Measurements from ENCODE around the gene CSMD2.

CSMD2 gene

GRCh38 chr1:33736496-33736895 is 428.5 kb downstream of the CSMD2 start:
- DNase-seq: peak; percentile 12

- DNase-seq: no peak
Measured at GRCh38 chr1:33735624-33736023, 429.4 kb downstream of the CSMD2 start.

DNA sequence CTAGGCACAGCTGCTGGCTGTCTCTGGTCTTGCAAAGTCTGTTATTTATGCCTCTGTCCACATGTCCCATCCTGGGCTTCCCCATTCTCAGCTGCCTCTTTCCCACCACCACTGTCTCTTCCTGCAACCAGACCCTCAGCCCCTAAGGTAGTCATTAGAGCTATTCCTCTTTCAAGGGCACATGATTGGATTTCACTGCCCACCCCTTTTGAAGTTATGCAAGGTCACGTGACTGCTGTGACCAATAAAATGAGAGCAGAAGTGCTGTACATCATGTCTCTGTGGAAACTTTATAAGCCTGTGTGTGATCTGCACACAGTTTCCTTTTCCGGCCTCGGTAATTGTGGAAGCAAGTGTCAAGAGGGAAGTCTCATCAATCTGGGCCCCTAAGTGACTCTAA is 437.7 kb downstream of the CSMD2 start:
- DNase-seq: peak; percentile 37

GRCh38 chr1:33726274-33726804 is 438.7 kb downstream of the CSMD2 start:
- DNase-seq: peak; percentile 32

DNA sequence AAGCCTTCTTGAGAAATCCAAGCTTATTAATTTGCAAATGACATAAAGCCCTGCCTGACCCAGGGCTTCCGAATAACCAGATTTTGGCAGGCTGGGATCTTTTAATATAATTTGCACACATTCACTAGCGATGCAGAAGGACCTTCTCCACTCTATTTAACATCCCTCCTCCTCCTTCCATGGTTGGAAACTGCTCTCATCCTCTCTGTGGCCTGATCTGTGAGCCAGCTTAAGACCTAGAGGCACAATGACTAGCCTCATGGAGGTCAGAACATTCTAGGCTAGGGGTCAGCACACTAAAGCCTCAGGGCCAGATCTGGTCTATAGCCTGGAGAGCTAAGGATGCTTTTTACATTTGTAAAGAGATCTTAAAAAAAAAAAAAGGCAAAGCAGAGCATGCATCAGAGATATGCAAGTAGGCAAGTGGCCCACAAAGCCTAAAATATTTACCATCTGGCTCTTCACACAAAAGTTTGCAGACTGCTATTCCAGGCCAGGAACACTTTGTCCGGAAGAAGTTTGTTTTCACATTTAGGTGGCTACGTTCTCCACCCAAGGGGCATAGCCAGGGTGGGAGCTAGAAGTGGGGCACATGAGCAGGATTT is 439.4 kb downstream of the CSMD2 start:
- DNase-seq: no peak

DNA sequence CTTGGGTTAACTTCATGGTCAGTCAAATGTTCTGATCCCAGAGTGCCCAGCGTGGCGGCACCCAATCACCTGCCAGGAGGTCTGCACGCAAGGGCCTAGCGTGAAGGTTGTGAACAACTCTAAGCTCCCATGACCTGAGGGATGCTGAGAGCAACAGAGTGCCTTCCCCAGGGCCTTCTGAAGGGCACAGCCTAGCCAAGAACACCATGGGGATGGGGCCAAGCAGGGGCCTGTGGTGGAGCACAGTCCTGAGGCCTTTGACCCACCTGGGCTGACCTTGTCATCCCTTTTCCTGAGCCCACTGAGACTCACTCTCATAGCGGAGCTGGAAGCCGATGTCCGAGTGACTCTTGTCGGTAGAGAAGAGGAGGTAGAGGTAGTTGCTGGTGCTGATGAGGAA is 440.0 kb downstream of the CSMD2 start:
- DNase-seq: peak; percentile 29

GRCh38 chr1:33724348-33724747 is 440.7 kb downstream of the CSMD2 start:
- peak; percentile 37 for DNase-seq

DNA sequence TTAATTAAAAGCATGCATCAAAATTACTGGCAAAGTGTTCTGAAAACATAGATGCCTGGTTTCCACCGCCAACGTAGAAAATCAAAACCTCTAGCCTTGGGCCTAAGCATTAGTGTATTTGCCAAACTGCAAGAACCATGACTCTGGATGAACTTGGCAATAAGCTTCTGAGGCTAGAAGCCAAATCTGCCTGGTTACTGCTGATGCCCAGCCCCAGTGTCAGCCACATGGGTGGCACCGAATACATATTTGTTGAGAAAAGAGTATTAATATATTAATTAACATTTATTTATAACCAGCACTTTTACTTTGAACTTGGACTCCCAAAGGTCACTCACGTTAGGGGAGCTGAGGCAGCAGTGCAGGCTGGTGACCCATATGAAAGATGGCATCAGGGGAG is 441.8 kb downstream of the CSMD2 start:
- no peak for DNase-seq

DNA sequence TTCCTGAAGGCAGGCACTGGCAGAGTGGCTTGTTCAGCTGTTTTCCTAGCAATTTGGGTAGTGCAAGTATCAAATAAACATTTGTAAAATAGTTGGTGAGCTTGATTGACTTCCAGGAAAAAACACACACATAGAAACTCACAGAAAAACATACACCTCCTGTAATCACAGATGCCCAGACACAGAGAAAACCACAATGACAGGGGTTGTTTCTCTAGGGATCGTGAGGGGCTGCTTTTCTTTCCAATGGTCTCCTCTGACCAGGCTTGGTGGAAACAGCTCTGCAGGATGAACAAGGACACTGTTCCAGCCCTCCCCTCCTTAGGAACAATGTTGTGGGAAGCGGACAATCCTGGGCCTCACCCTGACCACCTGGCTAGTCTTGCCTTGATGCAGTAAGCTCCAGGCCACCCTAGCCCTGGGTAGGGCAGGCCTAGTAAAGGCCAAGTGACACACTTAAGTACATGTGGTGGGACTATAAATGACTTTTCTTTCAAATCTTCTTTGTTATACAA is 443.7 kb downstream of the CSMD2 start:
- no peak for DNase-seq

GRCh38 chr1:33719771-33720670 is 445.0 kb downstream of the CSMD2 start:
- DNase-seq: peak; percentile 37

- DNase-seq: peak; percentile 33
Measured at GRCh38 chr1:33719326-33719725, 445.7 kb downstream of the CSMD2 start.

GRCh38 chr1:33718186-33718585 is 446.8 kb downstream of the CSMD2 start:
- DNase-seq: no peak

GRCh38 chr1:33716976-33717688 is 447.9 kb downstream of the CSMD2 start:
- DNase-seq: no peak

GRCh38 chr1:33715195-33715811 is 449.7 kb downstream of the CSMD2 start:
- peak; percentile 25 for DNase-seq

DNA sequence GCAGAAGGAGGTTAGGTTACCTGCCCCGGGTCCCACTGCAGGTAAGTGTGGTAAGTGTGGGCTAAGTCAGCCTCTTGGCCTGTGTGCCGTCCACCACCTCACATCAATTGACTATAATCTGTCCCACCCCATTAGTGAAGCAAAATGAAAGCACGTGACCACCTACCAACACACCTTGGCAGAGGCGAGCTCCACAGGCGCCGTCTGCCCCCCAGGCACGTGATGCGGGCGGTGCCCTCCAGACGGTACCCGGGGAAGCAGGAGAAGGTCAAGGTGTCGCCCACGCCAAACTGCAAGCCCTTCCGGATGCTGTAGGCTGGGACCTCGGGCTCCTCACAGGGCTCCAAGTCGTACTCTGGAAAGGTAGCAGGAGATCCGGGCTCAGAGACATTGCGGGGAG is 450.6 kb downstream of the CSMD2 start:
- DNase-seq: peak; percentile 44

DNA sequence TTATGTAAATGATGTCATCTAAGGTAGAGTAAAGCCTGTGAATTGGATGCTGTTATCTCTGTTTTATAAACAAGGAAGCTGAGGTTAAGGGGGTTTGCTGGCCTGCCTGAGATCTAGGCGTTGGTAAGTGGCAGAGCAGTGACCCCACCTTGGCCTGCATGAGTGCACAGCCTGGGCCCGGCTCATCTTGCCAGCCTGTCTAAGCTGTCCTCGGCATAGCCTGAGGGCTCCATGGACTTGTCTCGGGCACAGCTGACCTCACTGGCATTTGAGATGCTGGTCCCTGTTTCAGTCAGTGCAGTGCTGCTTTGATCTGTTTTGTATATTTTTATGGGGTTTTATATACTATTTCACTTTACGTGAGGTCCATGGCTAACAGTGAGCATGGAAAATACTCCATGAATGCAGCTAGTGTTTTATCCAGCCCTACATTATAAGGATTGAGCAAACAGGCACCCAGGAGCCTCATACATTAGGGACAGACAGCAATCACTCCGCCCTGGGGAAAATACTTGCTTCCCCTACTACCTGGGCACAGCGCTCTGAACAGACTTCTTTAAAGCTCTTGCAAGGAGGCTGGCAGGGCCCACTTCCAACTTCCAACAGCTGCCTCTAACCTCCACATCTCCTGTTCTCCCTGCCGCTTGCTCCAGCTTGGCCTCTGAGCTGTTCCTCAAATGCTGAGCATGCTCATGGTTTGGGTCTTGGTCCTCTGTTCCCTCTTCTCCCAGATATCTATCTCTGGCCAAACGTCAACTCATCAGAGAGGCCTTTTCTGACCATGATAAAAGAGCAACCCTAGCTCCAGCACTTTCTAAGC is 451.8 kb downstream of the CSMD2 start:
- DNase-seq: peak; percentile 32

- peak; percentile 53 for DNase-seq
Measured at GRCh38 chr1:33712186-33712585, 452.8 kb downstream of the CSMD2 start.

DNA sequence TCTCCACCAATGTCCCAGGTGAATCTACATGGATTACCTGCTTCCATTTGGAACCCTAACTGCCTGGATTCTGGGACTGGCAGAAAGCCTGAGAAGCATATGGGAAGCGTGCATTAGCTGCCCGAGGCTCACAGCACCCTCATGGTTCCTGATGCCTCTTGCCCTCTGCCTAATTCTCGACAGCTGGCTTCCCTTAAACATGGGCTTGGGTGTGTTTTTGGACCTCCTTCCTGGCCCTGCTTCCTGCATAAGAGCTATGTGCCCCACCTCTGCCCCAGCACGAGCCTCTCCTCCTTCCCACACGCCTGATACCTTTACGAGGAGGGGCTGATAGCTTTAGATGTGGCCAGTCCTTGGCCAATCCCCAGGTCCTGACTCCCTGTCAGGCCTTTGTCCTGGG is 453.5 kb downstream of the CSMD2 start:
- peak; percentile 34 for DNase-seq

DNA sequence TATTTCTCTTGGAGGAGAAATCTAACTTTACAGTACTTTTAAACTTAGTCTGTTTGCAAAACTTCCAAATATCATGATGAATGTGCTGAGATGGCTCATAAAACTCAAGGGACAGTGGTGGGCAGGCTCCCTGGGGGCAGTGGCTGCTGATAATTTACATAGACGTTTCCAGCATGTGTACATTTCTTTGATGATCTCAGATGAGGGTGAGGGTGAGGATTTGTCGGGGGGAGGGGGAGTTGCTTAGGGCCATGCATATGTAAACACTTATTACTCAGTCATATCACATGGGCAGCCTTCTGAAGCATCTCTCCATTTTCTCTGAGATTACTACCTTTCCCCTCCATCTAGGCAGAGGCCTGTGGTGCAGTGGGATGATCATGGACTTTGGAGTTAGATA is 454.1 kb downstream of the CSMD2 start:
- DNase-seq: no peak

- peak; percentile 17 for DNase-seq
Measured at GRCh38 chr1:33709783-33710718, 455.0 kb downstream of the CSMD2 start.
